Measurements from ENCODE around the gene ESRRG. TPM values are rescaled to one million over a fixed set of nuclear protein-coding genes. Genes with fewer than 3 reads are reported as not detected.

ESRRG gene
- total RNA-seq, 2 experiments from 2014 or later, result not detected

- H3K4me1 Mint-ChIP-seq (ENCODE audit: low read depth), result no peaks in the 10 kb centered on the region
- intact Hi-C loops (cut with micrococcal nuclease), result no loop called here
- DNase-seq, result no peak
- H3K27ac Mint-ChIP-seq, result no peak overlapping the region
- ATAC-seq, result no peak
- no peaks in the 10 kb centered on the region for H3K9me3 Mint-ChIP-seq
- no peak overlapping the region for H3K4me3 Mint-ChIP-seq
- TF ChIP-seq CTCF (IDR thresholded peaks at IDR 0.05), result no peak
- no peaks in the 10 kb centered on the region for H3K27me3 Mint-ChIP-seq
- H3K36me3 Mint-ChIP-seq (ENCODE audit: low read depth), result no peaks in the 10 kb centered on the region
- ChIA-PET CTCF (no interaction called here), POLR2A (no interaction called here)
Measured at GRCh38 chr1:216607067-216607697, 116.0 kb downstream of the ESRRG start.

- H3K4me3 Mint-ChIP-seq, result no peak overlapping the region
- ChIA-PET POLR2A (no interaction called here), CTCF (no interaction called here)
- no peaks in the 10 kb centered on the region for H3K4me1 Mint-ChIP-seq (ENCODE audit: low read depth)
- H3K27me3 Mint-ChIP-seq, result peaks cover 3% of the 10 kb centered on the region
- no peak for TF ChIP-seq CTCF (IDR thresholded peaks at IDR 0.05)
- DNase-seq (no peak), ATAC-seq (no peak)
- H3K9me3 Mint-ChIP-seq, result no peaks in the 10 kb centered on the region
- H3K36me3 Mint-ChIP-seq (ENCODE audit: low read depth), result no peaks in the 10 kb centered on the region
- H3K27ac Mint-ChIP-seq, result no peak overlapping the region
- intact Hi-C loops (cut with micrococcal nuclease), result no loop called here
Measured at GRCh38 chr1:216606047-216606637, 117.1 kb downstream of the ESRRG start.

- ATAC-seq (no peak), DNase-seq (no peak)
- H3K9me3 Mint-ChIP-seq, result no peaks in the 10 kb centered on the region
- H3K27ac Mint-ChIP-seq, result no peak overlapping the region
- H3K4me3 Mint-ChIP-seq, result no peak overlapping the region
- peaks cover 3% of the 10 kb centered on the region for H3K4me1 Mint-ChIP-seq (ENCODE audit: low read depth)
- TF ChIP-seq CTCF (IDR thresholded peaks at IDR 0.05), result no peak
- peaks cover 13% of the 10 kb centered on the region for H3K27me3 Mint-ChIP-seq
- no peaks in the 10 kb centered on the region for H3K36me3 Mint-ChIP-seq (ENCODE audit: low read depth)
- POLR2A ChIA-PET, result no interaction called here
- intact Hi-C loops (cut with micrococcal nuclease), result no loop called here
- CTCF ChIA-PET, result no interaction called here
Measured at GRCh38 chr1:216604771-216605170, 118.5 kb downstream of the ESRRG start.

GRCh38 chr1:216600730-216601609, 122.3 kb downstream of the ESRRG start:
- TF ChIP-seq CTCF (IDR thresholded peaks at IDR 0.05), result no peak
- ATAC-seq, result no peak
- intact Hi-C loops (cut with micrococcal nuclease), result no loop called here
- Mint-ChIP-seq H3K9me3 (no peaks in the 10 kb centered on the region), H3K4me1 (ENCODE audit: low read depth) (peaks cover 3% of the 10 kb centered on the region), H3K4me3 (no peak overlapping the region), H3K27me3 (peaks cover 13% of the 10 kb centered on the region), H3K27ac (no peak overlapping the region), H3K36me3 (ENCODE audit: low read depth) (no peaks in the 10 kb centered on the region)
- no peak for DNase-seq
- ChIA-PET CTCF (no interaction called here), POLR2A (no interaction called here)

GRCh38 chr1:216599851-216600250, 123.4 kb downstream of the ESRRG start:
- Mint-ChIP-seq H3K4me1 (ENCODE audit: low read depth) (peaks cover 3% of the 10 kb centered on the region), H3K27ac (no peak overlapping the region), H3K36me3 (ENCODE audit: low read depth) (no peaks in the 10 kb centered on the region), H3K4me3 (no peak overlapping the region), H3K27me3 (peaks cover 13% of the 10 kb centered on the region), H3K9me3 (no peaks in the 10 kb centered on the region)
- CTCF ChIA-PET, result no interaction called here
- DNase-seq, result no peak
- intact Hi-C loops (cut with micrococcal nuclease), result no loop called here
- no peak for ATAC-seq
- no peak for TF ChIP-seq CTCF (IDR thresholded peaks at IDR 0.05)
- POLR2A ChIA-PET, result no interaction called here
